WTC11 (cell line): ENCODE data around the gene CCL26. TPM values are rescaled to one million over a fixed set of nuclear protein-coding genes. Genes with fewer than 3 reads are reported as not detected.

Source experiments
- ATAC-seq: fragments of 200-7000 bp; cut with Tn5 transposase; 2 replicates; pipeline ENCODE4 v1.10.0; 2021; ENCODE audit warnings: mild to moderate bottlenecking, moderate library complexity
- CTCF ChIA-PET: fragments of 300-600 bp; sonication (Branson Sonifier 250); formaldehyde crosslinking; loops from one replicate; lab custom pipeline; 2021; ENCODE audit warnings: antibody characterized with exemption; lab: Charles Lee
- POLR2A ChIA-PET: fragments of 350-600 bp; sonication (Branson Sonifier 250); formaldehyde crosslinking; loops from one replicate; lab custom pipeline; 2021; ENCODE audit warnings: antibody characterized with exemption; lab: Charles Lee
- DNase-seq: peaks from one replicate; pipeline ENCODE4 v3.0.0; 2021; ENCODE audit warnings: low spot score
- H3K27ac Mint-ChIP-seq: 2 replicates; pipeline ENCODE4 v1.8.0; 2021; ENCODE audit warnings: mixed read lengths
- H3K27me3 Mint-ChIP-seq: 2 replicates; pipeline ENCODE4 v1.8.0; 2021; ENCODE audit warnings: low read depth, mild to moderate bottlenecking, moderate library complexity, mixed read lengths
- H3K36me3 Mint-ChIP-seq: 2 replicates; pipeline ENCODE4 v1.8.0; 2021; ENCODE audit warnings: mixed read lengths
- H3K4me1 Mint-ChIP-seq: 2 replicates; pipeline ENCODE4 v1.8.0; 2022; ENCODE audit warnings: mixed read lengths
- H3K4me3 Mint-ChIP-seq: 2 replicates; pipeline ENCODE4 v1.8.0; 2021; ENCODE audit warnings: mild to moderate bottlenecking, moderate library complexity, mixed read lengths
- H3K9me3 Mint-ChIP-seq: 2 replicates; pipeline ENCODE4 v1.8.0; 2021; ENCODE audit warnings: mixed read lengths
- CBFB ChIP-seq: sonication (generic); formaldehyde crosslinking; IDR thresholded peaks from 2 replicates; pipeline ENCODE4 v1.8.1; 2022; ENCODE audit warnings: mild to moderate bottlenecking, low read depth, missing genetic modification reagents
- CREB1 ChIP-seq: sonication (generic); formaldehyde crosslinking; IDR thresholded peaks from 2 replicates; pipeline ENCODE4 v1.8.0; 2023; ENCODE audit warnings: mild to moderate bottlenecking, missing genetic modification reagents
- GABPB1 ChIP-seq: sonication (generic); formaldehyde crosslinking; IDR thresholded peaks from 2 replicates; pipeline ENCODE4 v1.8.1; 2023; ENCODE audit warnings: mild to moderate bottlenecking, missing genetic modification reagents
- PRRX2 ChIP-seq: fragments of 250-450 bp; sonication (Bioruptor Pico); IDR thresholded peaks from 2 replicates; pipeline ENCODE4 v1.8.0; 2021; ENCODE audit warnings: mild to moderate bottlenecking
- TEAD1 ChIP-seq: sonication (generic); formaldehyde crosslinking; IDR thresholded peaks from 2 replicates; pipeline ENCODE4 v1.8.0; 2022; ENCODE audit warnings: mild to moderate bottlenecking, missing genetic modification reagents
- TP53 ChIP-seq: sonication (generic); formaldehyde crosslinking; IDR thresholded peaks from 2 replicates; pipeline ENCODE4 v1.8.1; 2023; ENCODE audit warnings: mild to moderate bottlenecking, missing genetic modification reagents
- ZBTB21 ChIP-seq: sonication (generic); formaldehyde crosslinking; IDR thresholded peaks from 2 replicates; pipeline ENCODE4 v1.8.1; 2023; ENCODE audit warnings: mild to moderate bottlenecking, missing genetic modification reagents, borderline replicate concordance
- ZNF263 ChIP-seq: sonication (generic); formaldehyde crosslinking; IDR thresholded peaks from 2 replicates; pipeline ENCODE4 v1.8.1; 2022; ENCODE audit warnings: low read depth, mild to moderate bottlenecking, moderate library complexity, missing genetic modification reagents
- ZNF317 ChIP-seq: sonication (generic); formaldehyde crosslinking; IDR thresholded peaks from 2 replicates; pipeline ENCODE4 v1.8.1; 2023; ENCODE audit warnings: low read depth, mild to moderate bottlenecking, moderate library complexity, missing genetic modification reagents, borderline replicate concordance
- total RNA-seq: library from RNA; stranded (reverse); gene quantifications from 3 replicates; pipeline ENCODE4 v1.2.3, GENCODE V29; 2021
- TF ChIP-seq, protein P1 (sequence below): sonication (generic); formaldehyde crosslinking; IDR thresholded peaks from 2 replicates; pipeline ENCODE4 v1.8.0; 2023; ENCODE audit warnings: mild to moderate bottlenecking, missing genetic modification reagents
- TF ChIP-seq, protein P2 (sequence below): fragments of 250-450 bp; sonication (Bioruptor Pico); IDR thresholded peaks from 2 replicates; pipeline ENCODE4 v1.9.0; 2021; ENCODE audit warnings: moderate library complexity, mild to moderate bottlenecking, inconsistent platforms, borderline replicate concordance
- TF ChIP-seq, protein P3 (sequence below): sonication (generic); formaldehyde crosslinking; IDR thresholded peaks from 2 replicates; pipeline ENCODE4 v1.8.0; 2022; ENCODE audit warnings: mild to moderate bottlenecking, missing genetic modification reagents
- TF ChIP-seq, protein P4 (sequence below): sonication (generic); formaldehyde crosslinking; IDR thresholded peaks from 2 replicates; pipeline ENCODE4 v1.8.1; 2022; ENCODE audit warnings: mild to moderate bottlenecking, missing genetic modification reagents, moderate library complexity, borderline replicate concordance
- TF ChIP-seq, protein P5 (sequence below): sonication (generic); formaldehyde crosslinking; IDR thresholded peaks from 2 replicates; pipeline ENCODE4 v1.8.1; 2022; ENCODE audit warnings: missing genetic modification reagents, borderline replicate concordance
- TF ChIP-seq, protein P6 (sequence below): sonication (generic); formaldehyde crosslinking; IDR thresholded peaks from 2 replicates; pipeline ENCODE4 v1.8.1; 2023; ENCODE audit warnings: mild to moderate bottlenecking, missing genetic modification reagents, borderline replicate concordance
- TF ChIP-seq, protein P7 (sequence below): sonication (generic); formaldehyde crosslinking; IDR thresholded peaks from 2 replicates; pipeline ENCODE4 v1.8.1; 2022; ENCODE audit warnings: low read depth, missing genetic modification reagents, borderline replicate concordance
- TF ChIP-seq, protein P8 (sequence below): sonication (generic); formaldehyde crosslinking; IDR thresholded peaks from 2 replicates; pipeline ENCODE4 v1.8.0; 2022; ENCODE audit warnings: mild to moderate bottlenecking, missing genetic modification reagents
- TF ChIP-seq, protein P9 (sequence below): sonication (generic); formaldehyde crosslinking; IDR thresholded peaks from 2 replicates; pipeline ENCODE4 v1.8.1; 2023; ENCODE audit warnings: mild to moderate bottlenecking, missing genetic modification reagents
- TF ChIP-seq, protein P10 (sequence below): sonication (generic); formaldehyde crosslinking; IDR thresholded peaks from 2 replicates; pipeline ENCODE4 v1.8.0; 2023; ENCODE audit warnings: missing genetic modification reagents

Gene CCL26
- total RNA-seq, 1 experiment from 2014 or later, result 9.8 TPM

DNA sequence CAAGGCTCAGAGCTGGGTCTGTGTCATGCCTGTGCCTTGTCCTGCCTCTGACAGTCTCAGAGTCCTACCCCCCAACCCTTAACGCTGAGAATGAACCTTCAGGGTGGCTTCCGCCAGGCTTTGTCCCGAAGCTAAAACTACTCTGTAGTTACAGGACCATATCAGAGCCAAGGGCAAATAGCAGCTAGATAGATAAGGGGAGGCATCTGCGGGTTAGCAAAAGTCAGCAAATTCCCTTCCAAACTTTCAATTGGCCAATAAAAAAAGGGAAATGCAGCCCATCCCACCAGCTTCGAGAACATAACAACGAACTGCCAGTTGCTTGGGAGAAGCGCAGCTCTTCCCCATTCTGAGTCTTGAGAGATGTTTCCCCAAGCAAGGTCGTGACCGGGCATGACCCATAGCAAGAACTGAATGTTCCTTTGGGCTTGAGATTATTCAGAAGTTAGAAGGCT, 23.8 kb upstream of the CCL26 start:
- ChIA-PET POLR2A (no interaction called here), CTCF (no interaction called here)
- Mint-ChIP-seq H3K4me1 (peaks cover 3% of the 10 kb centered on the region; the same call in 1 of the 2 replicates), H3K27ac (peak overlapping the region; percentile 48; the same call in 1 of the 2 replicates), H3K9me3 (no peaks in the 10 kb centered on the region), H3K36me3 (peaks cover 2% of the 10 kb centered on the region), H3K27me3 (no peaks in the 10 kb centered on the region; the same call in 1 of the 2 replicates), H3K4me3 (no peak overlapping the region)
- DNase-seq, result no peak
- no peak for ATAC-seq
- TF ChIP-seq, protein P1, sequence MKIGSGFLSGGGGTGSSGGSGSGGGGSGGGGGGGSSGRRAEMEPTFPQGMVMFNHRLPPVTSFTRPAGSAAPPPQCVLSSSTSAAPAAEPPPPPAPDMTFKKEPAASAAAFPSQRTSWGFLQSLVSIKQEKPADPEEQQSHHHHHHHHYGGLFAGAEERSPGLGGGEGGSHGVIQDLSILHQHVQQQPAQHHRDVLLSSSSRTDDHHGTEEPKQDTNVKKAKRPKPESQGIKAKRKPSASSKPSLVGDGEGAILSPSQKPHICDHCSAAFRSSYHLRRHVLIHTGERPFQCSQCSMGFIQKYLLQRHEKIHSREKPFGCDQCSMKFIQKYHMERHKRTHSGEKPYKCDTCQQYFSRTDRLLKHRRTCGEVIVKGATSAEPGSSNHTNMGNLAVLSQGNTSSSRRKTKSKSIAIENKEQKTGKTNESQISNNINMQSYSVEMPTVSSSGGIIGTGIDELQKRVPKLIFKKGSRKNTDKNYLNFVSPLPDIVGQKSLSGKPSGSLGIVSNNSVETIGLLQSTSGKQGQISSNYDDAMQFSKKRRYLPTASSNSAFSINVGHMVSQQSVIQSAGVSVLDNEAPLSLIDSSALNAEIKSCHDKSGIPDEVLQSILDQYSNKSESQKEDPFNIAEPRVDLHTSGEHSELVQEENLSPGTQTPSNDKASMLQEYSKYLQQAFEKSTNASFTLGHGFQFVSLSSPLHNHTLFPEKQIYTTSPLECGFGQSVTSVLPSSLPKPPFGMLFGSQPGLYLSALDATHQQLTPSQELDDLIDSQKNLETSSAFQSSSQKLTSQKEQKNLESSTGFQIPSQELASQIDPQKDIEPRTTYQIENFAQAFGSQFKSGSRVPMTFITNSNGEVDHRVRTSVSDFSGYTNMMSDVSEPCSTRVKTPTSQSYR, result no peak
- no peak for TF ChIP-seq TP53 (CRISPR knock-in tag)
- TF ChIP-seq, protein P2, sequence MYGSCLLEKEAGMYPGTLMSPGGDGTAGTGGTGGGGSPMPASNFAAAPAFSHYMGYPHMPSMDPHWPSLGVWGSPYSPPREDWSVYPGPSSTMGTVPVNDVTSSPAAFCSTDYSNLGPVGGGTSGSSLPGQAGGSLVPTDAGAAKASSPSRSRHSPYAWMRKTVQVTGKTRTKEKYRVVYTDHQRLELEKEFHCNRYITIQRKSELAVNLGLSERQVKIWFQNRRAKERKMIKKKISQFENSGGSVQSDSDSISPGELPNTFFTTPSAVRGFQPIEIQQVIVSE (CRISPR knock-in tag), result no peak
- TF ChIP-seq ZNF317 (CRISPR knock-in tag), result no peak
- TF ChIP-seq, protein P3, sequence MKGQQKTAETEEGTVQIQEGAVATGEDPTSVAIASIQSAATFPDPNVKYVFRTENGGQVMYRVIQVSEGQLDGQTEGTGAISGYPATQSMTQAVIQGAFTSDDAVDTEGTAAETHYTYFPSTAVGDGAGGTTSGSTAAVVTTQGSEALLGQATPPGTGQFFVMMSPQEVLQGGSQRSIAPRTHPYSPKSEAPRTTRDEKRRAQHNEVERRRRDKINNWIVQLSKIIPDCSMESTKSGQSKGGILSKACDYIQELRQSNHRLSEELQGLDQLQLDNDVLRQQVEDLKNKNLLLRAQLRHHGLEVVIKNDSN, result no peak
- TF ChIP-seq, protein P4, sequence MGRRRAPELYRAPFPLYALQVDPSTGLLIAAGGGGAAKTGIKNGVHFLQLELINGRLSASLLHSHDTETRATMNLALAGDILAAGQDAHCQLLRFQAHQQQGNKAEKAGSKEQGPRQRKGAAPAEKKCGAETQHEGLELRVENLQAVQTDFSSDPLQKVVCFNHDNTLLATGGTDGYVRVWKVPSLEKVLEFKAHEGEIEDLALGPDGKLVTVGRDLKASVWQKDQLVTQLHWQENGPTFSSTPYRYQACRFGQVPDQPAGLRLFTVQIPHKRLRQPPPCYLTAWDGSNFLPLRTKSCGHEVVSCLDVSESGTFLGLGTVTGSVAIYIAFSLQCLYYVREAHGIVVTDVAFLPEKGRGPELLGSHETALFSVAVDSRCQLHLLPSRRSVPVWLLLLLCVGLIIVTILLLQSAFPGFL (CRISPR knock-in tag), result no peak
- TF ChIP-seq TEAD1 (CRISPR knock-in tag), result no peak
- TF ChIP-seq PRRX2 (CRISPR knock-in tag), result no peak
- TF ChIP-seq, protein P5, sequence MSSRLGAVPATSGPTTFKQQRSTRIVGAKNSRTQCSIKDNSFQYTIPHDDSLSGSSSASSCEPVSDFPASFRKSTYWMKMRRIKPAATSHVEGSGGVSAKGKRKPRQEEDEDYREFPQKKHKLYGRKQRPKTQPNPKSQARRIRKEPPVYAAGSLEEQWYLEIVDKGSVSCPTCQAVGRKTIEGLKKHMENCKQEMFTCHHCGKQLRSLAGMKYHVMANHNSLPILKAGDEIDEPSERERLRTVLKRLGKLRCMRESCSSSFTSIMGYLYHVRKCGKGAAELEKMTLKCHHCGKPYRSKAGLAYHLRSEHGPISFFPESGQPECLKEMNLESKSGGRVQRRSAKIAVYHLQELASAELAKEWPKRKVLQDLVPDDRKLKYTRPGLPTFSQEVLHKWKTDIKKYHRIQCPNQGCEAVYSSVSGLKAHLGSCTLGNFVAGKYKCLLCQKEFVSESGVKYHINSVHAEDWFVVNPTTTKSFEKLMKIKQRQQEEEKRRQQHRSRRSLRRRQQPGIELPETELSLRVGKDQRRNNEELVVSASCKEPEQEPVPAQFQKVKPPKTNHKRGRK (CRISPR knock-in tag), result no peak
- TF ChIP-seq, protein P6, sequence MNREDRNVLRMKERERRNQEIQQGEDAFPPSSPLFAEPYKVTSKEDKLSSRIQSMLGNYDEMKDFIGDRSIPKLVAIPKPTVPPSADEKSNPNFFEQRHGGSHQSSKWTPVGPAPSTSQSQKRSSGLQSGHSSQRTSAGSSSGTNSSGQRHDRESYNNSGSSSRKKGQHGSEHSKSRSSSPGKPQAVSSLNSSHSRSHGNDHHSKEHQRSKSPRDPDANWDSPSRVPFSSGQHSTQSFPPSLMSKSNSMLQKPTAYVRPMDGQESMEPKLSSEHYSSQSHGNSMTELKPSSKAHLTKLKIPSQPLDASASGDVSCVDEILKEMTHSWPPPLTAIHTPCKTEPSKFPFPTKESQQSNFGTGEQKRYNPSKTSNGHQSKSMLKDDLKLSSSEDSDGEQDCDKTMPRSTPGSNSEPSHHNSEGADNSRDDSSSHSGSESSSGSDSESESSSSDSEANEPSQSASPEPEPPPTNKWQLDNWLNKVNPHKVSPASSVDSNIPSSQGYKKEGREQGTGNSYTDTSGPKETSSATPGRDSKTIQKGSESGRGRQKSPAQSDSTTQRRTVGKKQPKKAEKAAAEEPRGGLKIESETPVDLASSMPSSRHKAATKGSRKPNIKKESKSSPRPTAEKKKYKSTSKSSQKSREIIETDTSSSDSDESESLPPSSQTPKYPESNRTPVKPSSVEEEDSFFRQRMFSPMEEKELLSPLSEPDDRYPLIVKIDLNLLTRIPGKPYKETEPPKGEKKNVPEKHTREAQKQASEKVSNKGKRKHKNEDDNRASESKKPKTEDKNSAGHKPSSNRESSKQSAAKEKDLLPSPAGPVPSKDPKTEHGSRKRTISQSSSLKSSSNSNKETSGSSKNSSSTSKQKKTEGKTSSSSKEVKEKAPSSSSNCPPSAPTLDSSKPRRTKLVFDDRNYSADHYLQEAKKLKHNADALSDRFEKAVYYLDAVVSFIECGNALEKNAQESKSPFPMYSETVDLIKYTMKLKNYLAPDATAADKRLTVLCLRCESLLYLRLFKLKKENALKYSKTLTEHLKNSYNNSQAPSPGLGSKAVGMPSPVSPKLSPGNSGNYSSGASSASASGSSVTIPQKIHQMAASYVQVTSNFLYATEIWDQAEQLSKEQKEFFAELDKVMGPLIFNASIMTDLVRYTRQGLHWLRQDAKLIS (CRISPR knock-in tag), result no peak
- TF ChIP-seq, protein P7, sequence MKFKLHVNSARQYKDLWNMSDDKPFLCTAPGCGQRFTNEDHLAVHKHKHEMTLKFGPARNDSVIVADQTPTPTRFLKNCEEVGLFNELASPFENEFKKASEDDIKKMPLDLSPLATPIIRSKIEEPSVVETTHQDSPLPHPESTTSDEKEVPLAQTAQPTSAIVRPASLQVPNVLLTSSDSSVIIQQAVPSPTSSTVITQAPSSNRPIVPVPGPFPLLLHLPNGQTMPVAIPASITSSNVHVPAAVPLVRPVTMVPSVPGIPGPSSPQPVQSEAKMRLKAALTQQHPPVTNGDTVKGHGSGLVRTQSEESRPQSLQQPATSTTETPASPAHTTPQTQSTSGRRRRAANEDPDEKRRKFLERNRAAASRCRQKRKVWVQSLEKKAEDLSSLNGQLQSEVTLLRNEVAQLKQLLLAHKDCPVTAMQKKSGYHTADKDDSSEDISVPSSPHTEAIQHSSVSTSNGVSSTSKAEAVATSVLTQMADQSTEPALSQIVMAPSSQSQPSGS (CRISPR knock-in tag), result no peak
- TF ChIP-seq GABPB1 (CRISPR knock-in tag), result no peak
- TF ChIP-seq, protein P8, sequence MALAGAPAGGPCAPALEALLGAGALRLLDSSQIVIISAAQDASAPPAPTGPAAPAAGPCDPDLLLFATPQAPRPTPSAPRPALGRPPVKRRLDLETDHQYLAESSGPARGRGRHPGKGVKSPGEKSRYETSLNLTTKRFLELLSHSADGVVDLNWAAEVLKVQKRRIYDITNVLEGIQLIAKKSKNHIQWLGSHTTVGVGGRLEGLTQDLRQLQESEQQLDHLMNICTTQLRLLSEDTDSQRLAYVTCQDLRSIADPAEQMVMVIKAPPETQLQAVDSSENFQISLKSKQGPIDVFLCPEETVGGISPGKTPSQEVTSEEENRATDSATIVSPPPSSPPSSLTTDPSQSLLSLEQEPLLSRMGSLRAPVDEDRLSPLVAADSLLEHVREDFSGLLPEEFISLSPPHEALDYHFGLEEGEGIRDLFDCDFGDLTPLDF (CRISPR knock-in tag), result no peak
- TF ChIP-seq, protein P9, sequence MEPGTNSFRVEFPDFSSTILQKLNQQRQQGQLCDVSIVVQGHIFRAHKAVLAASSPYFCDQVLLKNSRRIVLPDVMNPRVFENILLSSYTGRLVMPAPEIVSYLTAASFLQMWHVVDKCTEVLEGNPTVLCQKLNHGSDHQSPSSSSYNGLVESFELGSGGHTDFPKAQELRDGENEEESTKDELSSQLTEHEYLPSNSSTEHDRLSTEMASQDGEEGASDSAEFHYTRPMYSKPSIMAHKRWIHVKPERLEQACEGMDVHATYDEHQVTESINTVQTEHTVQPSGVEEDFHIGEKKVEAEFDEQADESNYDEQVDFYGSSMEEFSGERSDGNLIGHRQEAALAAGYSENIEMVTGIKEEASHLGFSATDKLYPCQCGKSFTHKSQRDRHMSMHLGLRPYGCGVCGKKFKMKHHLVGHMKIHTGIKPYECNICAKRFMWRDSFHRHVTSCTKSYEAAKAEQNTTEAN (CRISPR knock-in tag), result no peak
- no peak for TF ChIP-seq CREB1
- TF ChIP-seq ZBTB21 (CRISPR knock-in tag), result no peak
- TF ChIP-seq CBFB (CRISPR knock-in tag), result no peak
- no peak for TF ChIP-seq ZNF263 (CRISPR knock-in tag)
- TF ChIP-seq, protein P10, sequence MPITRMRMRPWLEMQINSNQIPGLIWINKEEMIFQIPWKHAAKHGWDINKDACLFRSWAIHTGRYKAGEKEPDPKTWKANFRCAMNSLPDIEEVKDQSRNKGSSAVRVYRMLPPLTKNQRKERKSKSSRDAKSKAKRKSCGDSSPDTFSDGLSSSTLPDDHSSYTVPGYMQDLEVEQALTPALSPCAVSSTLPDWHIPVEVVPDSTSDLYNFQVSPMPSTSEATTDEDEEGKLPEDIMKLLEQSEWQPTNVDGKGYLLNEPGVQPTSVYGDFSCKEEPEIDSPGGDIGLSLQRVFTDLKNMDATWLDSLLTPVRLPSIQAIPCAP (CRISPR knock-in tag), result no peak
